GM12878 (cell line): ENCODE data around the gene PRM1. TPM values are rescaled to one million over a fixed set of nuclear protein-coding genes. Genes with fewer than 3 reads are reported as not detected.
A peak's percentile ranks its signal among the peaks of the same experiment; 100 is the strongest.

Experiments
- ATAC-seq: fragments of 200-7000 bp; cut with Tn5 transposase; 3 replicates; pipeline ENCODE4 v1.9.1; 2020; ENCODE audit warnings: mild to moderate bottlenecking, moderate library complexity
- BruUV-seq: library from RNA; stranded (reverse); fragments of 400-500 nt; replicated peaks from 2 replicates; lab custom pipeline; 2021; lab: Mats Ljungman, UMichigan
- CTCF ChIA-PET: fragments of 300-600 bp; sonication (Branson Sonifier 250); formaldehyde crosslinking; extraction: SDS; loops from one replicate; lab custom pipeline; 2021; ENCODE audit warnings: inconsistent platforms; lab: Yijun Ruan, JAX
- POLR2A ChIA-PET: fragments of 350-600 bp; formaldehyde crosslinking; extraction: SDS; loops from one replicate; lab custom pipeline; 2021; ENCODE audit warnings: inconsistent platforms; lab: Charles Lee
- RAD21 ChIA-PET: fragments of 300-600 bp; sonication (Branson Sonifier 250); formaldehyde crosslinking; loops from one replicate; lab custom pipeline; 2023; ENCODE audit warnings: antibody characterized with exemption; ENCODE audit not compliant: unreplicated experiment; lab: Charles Lee
- SMC1A ChIA-PET: fragments of 300-600 bp; sonication (Branson Sonifier 250); formaldehyde crosslinking; loops from one replicate; lab custom pipeline; 2023; ENCODE audit not compliant: unreplicated experiment, uncharacterized antibody; lab: Charles Lee
- DNase-seq: peaks from one replicate; pipeline ENCODE4 v3.0.0-alpha.2; 2011; ENCODE audit warnings: low read depth, low spot score
- FAIRE-seq: peaks from 3 replicates; lab custom pipeline; 2011; peaks lifted over from hg19 to GRCh38; lab: Jason Lieb, UNC
- H2AFZ ChIP-seq: 2 replicates; pipeline ENCODE4 v1.6.0; 2011; ENCODE audit warnings: low read depth, low read length, control low read depth; ENCODE audit not compliant: control insufficient read depth
- H3K27ac ChIP-seq: 2 replicates; pipeline ENCODE4 v1.5.1; 2011; ENCODE audit warnings: control low read depth; ENCODE audit not compliant: control insufficient read depth, insufficient read depth
- H3K27me3 ChIP-seq, 2 experiments: replicated peaks in 1 of 2; 2 replicates each; pipeline versions ENCODE4 v1.6.0 to v1.6.1; 2011; ENCODE audit warnings: low read length in 1 of 2; ENCODE audit not compliant: control insufficient read depth in 2 of 2, insufficient read depth in 2 of 2
- H3K36me3 ChIP-seq, 2 experiments: 2 replicates each; pipeline ENCODE4 v1.5.1; 2011; ENCODE audit warnings: low read length in 1 of 2; ENCODE audit not compliant: control insufficient read depth in 2 of 2, insufficient read depth in 2 of 2
- H3K4me1 ChIP-seq: 2 replicates; pipeline ENCODE4 v1.6.1; 2011; ENCODE audit warnings: mild to moderate bottlenecking, low read length, moderate library complexity, mixed read lengths; ENCODE audit not compliant: control insufficient read depth, insufficient read depth
- H3K4me2 ChIP-seq: 2 replicates; pipeline ENCODE4 v1.6.0; 2011; ENCODE audit warnings: control low read depth; ENCODE audit not compliant: control insufficient read depth, insufficient read depth
- H3K4me3 ChIP-seq: fragments of 200-600 bp; sonication (generic); 2 replicates; pipeline ENCODE4 v1.5.1; 2016
- H3K79me2 ChIP-seq: 2 replicates; pipeline ENCODE4 v1.6.0; 2011; ENCODE audit warnings: low read length; ENCODE audit not compliant: control insufficient read depth, insufficient read depth
- H3K9ac ChIP-seq: 2 replicates; pipeline ENCODE4 v1.8.0; 2011; ENCODE audit warnings: low read length, control low read depth, mixed read lengths; ENCODE audit not compliant: control insufficient read depth, insufficient read depth
- H3K9me3 ChIP-seq: replicated peaks from 3 replicates; pipeline ENCODE4 v1.5.1; 2011; ENCODE audit warnings: mild to moderate bottlenecking, low read length; ENCODE audit not compliant: control insufficient read depth, insufficient read depth
- H4K20me1 ChIP-seq: 2 replicates; pipeline ENCODE4 v1.6.0; 2011; ENCODE audit not compliant: control insufficient read depth, insufficient read depth
- CBFB ChIP-seq: IDR thresholded peaks from 2 replicates; pipeline ENCODE4 v1.6.1; 2016; ENCODE audit warnings: antibody characterized with exemption, low read depth
- EED ChIP-seq: sonication (generic); IDR thresholded peaks from 2 replicates; pipeline ENCODE4 v1.6.1; 2016; ENCODE audit warnings: antibody characterized with exemption, low read depth
- EP300 ChIP-seq, 2 experiments: fragments of 150-350 bp in 1 of 2; IDR thresholded peaks; 2 replicates each; pipeline ENCODE4 v1.6.1; 2011 to 2012; ENCODE audit warnings: low read depth in 2 of 2, low read length in 2 of 2, borderline replicate concordance in 1 of 2, improper control_type of control experiment in 1 of 2, inconsistent platforms in 1 of 2; ENCODE audit not compliant: control insufficient read depth in 1 of 2
- EZH2 ChIP-seq: IDR thresholded peaks from 2 replicates; pipeline ENCODE4 v1.6.1; 2012; ENCODE audit warnings: low read depth, mild to moderate bottlenecking, control low read depth, inconsistent platforms, low read length, borderline replicate concordance; ENCODE audit not compliant: control insufficient read depth
- FOXK2 ChIP-seq: fragments of 450-650 bp; IDR thresholded peaks from 2 replicates; pipeline ENCODE4 v1.6.1; 2017; ENCODE audit warnings: mild to moderate bottlenecking, moderate library complexity
- HSF1 ChIP-seq: fragments of 150-350 bp; IDR thresholded peaks from 2 replicates; pipeline ENCODE4 v1.6.1; 2014; ENCODE audit warnings: mild to moderate bottlenecking, low read depth, low read length
- IKZF1 ChIP-seq: fragments of 450-650 bp; conservative IDR thresholded peaks from 2 replicates; pipeline ENCODE4 v1.6.1; 2017; ENCODE audit warnings: antibody characterized with exemption, mild to moderate bottlenecking
- MYB ChIP-seq: fragments of 150-350 bp; IDR thresholded peaks from 2 replicates; pipeline ENCODE4 v1.6.1; 2014; ENCODE audit warnings: mild to moderate bottlenecking, low read depth, low read length, borderline replicate concordance
- NBN ChIP-seq: fragments of 450-650 bp; IDR thresholded peaks from 2 replicates; pipeline ENCODE4 v1.6.1; 2016
- NFYA ChIP-seq: IDR thresholded peaks from 2 replicates; pipeline ENCODE4 v1.6.1; 2011; ENCODE audit warnings: low read depth, mild to moderate bottlenecking, low read length, improper control_type of control experiment, borderline replicate concordance
- SIX5 ChIP-seq: IDR thresholded peaks from 2 replicates; pipeline ENCODE4 v1.6.1; 2011; ENCODE audit warnings: mild to moderate bottlenecking, low read depth, low read length, moderate library complexity; ENCODE audit not compliant: severe bottlenecking
- TBL1XR1 ChIP-seq: IDR thresholded peaks from 2 replicates; pipeline ENCODE4 v1.6.1; 2012; ENCODE audit warnings: low read depth, low read length, improper control_type of control experiment
- TCF7 ChIP-seq: IDR thresholded peaks from 2 replicates; pipeline ENCODE4 v1.6.1; 2014; ENCODE audit warnings: antibody characterized with exemption, borderline replicate concordance
- ZNF592 ChIP-seq: fragments of 450-650 bp; IDR thresholded peaks from 2 replicates; pipeline ENCODE4 v1.6.1; 2017; ENCODE audit warnings: mild to moderate bottlenecking, moderate library complexity
- ZSCAN29 ChIP-seq: fragments of 450-650 bp; IDR thresholded peaks from 2 replicates; pipeline ENCODE4 v1.6.1; 2017; ENCODE audit warnings: mild to moderate bottlenecking, moderate library complexity
- WGBS: methylation state at CpG from one replicate; pipeline ENCODE4 v1.1.6; 2016; ENCODE audit warnings: low lambda C conversion rate; ENCODE audit not compliant: insufficient replicate concordance, insufficient coverage; ENCODE audit errors: missing lambda C conversion rate; 5-methylcytosine and 5-hydroxymethylcytosine counted together
- in situ Hi-C: fragments of 300-500 bp; cut with MboI; formaldehyde crosslinking; loops from 9 replicates; pipeline ENCODE4 v1.14.3; 2018; ENCODE audit warnings: mixed read lengths
- intact Hi-C: fragments of 100-400 bp; cut with micrococcal nuclease; formaldehyde crosslinking; loops from one replicate; pipeline ENCODE4 v1.14.2; 2022; ENCODE audit not compliant: unreplicated experiment
- polyA plus RNA-seq, 11 experiments: library from polyadenylated mRNA; depleted of rRNA in 4 of 11; unstranded in 6 of 11; stranded (reverse) in 5 of 11; fragments of >200 nt; fragmentation: Nextera tagmentation in 4 of 11; fragmentation: Illumina TruSeq in 1 of 11; extraction: Ambion mirVana in 4 of 11; extraction: Trizol in 1 of 11; gene quantifications; 1 replicate in 1 of 11; 2 replicates in 10 of 11; pipeline versions ENCODE4 v1.2.1 to v1.2.3, GENCODE V29; 2011 to 2016; ENCODE audit warnings: inconsistent platforms in 2 of 11, missing spikeins in 2 of 11, low read depth in 1 of 11
- total RNA-seq, 4 experiments: library from RNA; depleted of rRNA in 3 of 4; stranded (reverse); fragments of >200 nt in 3 of 4; fragmentation: Illumina TruSeq in 1 of 4; extraction: Trizol in 1 of 4; gene quantifications; 2 replicates each; pipeline versions ENCODE4 v1.2.1 to v1.2.3, GENCODE V29; 2013 to 2021

Gene PRM1
- total and polyA plus RNA-seq, 10 of the 15 experiments (the other 5 are each of a cell fraction or from before 2014, with no cell fraction given), result 0.20 TPM; not detected in 9

DNA sequence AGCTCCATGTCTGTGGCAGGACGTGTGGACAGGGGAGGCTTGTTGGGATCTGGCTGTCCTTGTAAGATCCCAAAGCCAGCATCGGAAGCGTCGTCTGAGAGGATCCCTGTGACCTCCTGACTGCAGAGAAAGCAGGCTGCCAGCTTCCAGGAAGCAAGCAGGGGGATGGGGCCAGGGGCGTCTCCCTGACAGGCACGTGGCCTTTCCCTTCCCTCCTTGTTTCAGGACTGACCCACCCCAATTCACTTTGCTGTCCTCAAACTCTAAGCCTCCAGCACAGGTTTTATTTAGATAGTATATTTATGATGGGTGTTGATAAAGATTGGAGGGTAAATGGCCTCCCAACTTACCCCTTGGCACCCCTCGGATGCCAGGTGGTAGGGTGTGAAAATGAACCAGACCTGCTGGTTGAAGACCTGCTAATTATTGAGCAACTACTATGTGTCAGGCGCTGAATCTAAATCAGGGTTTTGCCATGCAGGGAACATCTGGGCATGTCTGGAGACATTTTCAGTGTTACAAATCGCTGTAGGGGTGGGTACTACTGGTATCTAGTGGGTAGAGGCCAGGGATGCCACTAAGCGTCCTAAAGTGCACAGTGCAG, 49.7 kb downstream of the PRM1 start:
- intact Hi-C loops, result no loop called here
- WGBS, result 83% methylated on average over 10 of the region's 10 CpGs
- no peaks in the 10 kb centered on the region for H3K9me3 ChIP-seq
- TF ChIP-seq CBFB (no peak), NFYA (no peak), SIX5 (no peak), MYB (no peak), EZH2 (no peak), TCF7 (no peak), ZSCAN29 (no peak), NBN (no peak), EED (0 out of 2 replicates have a peak, but pooled peaks have one; percentile 13), FOXK2 (no peak), ZNF592 (no peak), IKZF1 (0 out of 2 replicates have a peak, but pooled peaks have one; percentile 5), EP300 (IDR thresholded peaks at IDR 0.05; ENCODE audit: borderline replicate concordance in 1 of 2, control insufficient read depth in 1 of 2, low read depth in 2 of 2, low read length in 2 of 2) (no peak), TBL1XR1 (no peak), HSF1 (no peak)
- H3K27ac ChIP-seq, result no peak overlapping the region; the same call in 1 of the 2 replicates
- no peak for ATAC-seq
- H3K4me1 ChIP-seq, result peaks cover 26% of the 10 kb centered on the region
- no peak for DNase-seq
- H3K4me2 ChIP-seq, result 0 out of 2 replicates have a peak overlapping the region, but pooled peaks have one; percentile 13
- no peak overlapping the region for H2AFZ ChIP-seq
- H3K27me3 ChIP-seq, result no peaks in the 10 kb centered on the region
- in situ Hi-C loops, result no loop called here
- H4K20me1 ChIP-seq, result no peaks in the 10 kb centered on the region
- no peaks in the 10 kb centered on the region for H3K36me3 ChIP-seq
- no peak overlapping the region for H3K4me3 ChIP-seq
- RAD21 ChIA-PET, result interaction anchor here (2.9 kb wide), 1 partner anchor 24 kb away, joined by 13 read pairs; the partner anchor contains the start of gene SOCS1
- no TSS peak for BruUV-seq
- no peak overlapping the region for H3K9ac ChIP-seq
- CTCF ChIA-PET, result interaction anchor here (0.7 to 0.8 kb wide), 2 partner anchors 17 to 22 kb away, joined by 3 read pairs; no protein-coding TSS in a partner anchor
- POLR2A ChIA-PET, result interaction anchor here (0.6 to 1.5 kb wide), 5 partner anchors 19 to 274 kb away, joined by 3 to 7 read pairs (median 3); no protein-coding TSS in a partner anchor
- no peak for FAIRE-seq
- no peaks in the 10 kb centered on the region for H3K79me2 ChIP-seq
- SMC1A ChIA-PET, result interaction anchor here (0.7 to 2.0 kb wide), 4 partner anchors 26 to 180 kb away, joined by 3 to 7 read pairs (median 4); no protein-coding TSS in a partner anchor
